ENCODE data around the gene LRRC3.

The LRRC3 gene

DNA sequence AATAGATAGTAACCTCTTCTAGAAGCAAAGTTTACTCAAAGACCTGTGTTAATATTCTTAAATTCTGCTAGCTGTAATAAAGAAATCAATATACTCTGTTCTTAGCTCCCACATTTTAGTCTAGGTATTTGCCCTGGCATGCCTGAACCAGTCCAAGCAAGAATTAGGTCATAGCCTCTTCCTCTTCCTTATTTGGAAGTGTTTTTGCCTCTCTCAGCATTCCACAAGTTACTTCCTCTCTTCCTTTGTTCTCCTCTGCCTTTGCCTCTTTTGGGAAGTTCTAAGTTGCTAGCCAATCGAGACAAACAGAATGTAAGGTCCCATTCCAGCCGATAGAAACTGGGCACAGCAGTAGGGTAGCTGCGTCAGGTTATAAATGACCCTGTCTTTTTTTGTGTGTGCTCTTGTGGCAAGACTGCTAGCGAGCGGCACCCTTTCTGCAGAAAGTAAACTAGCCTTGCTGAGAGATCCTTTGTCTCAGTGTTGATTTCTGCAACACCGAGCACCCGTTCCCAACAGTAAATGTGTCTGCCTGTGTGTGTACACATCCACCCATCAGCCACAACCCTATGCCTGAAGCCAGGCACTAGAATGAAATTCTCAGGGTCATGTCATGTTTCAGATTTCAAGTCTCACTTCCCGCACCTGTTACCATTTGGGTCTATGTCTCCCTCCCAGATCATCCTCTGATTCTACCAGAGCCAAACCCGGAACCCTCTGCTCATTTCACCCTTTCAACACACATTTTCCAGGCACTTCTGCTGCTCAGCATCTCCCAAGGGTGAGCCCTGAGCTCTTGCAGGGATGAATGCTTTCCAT, 37.5 kb downstream of the LRRC3 start:
- no peak for DNase-seq (ENCODE audit: low spot score in 2 of 2)
- Histone ChIP-seq H3K9me3 (peaks cover 8% of the 10 kb centered on the region; the same call in 1 of the 2 replicates), H3K27me3 (ENCODE audit: low read depth) (no peaks in the 10 kb centered on the region; the same call in 1 of the 2 replicates), H3K4me1 (no peaks in the 10 kb centered on the region), H3K36me3 (replicated peaks) (no peaks in the 10 kb centered on the region), H3K4me3 (no peak overlapping the region)
- in situ Hi-C loops (cut with MboI; ENCODE audit: low sequenced_read_pairs), result no loop called here

DNA sequence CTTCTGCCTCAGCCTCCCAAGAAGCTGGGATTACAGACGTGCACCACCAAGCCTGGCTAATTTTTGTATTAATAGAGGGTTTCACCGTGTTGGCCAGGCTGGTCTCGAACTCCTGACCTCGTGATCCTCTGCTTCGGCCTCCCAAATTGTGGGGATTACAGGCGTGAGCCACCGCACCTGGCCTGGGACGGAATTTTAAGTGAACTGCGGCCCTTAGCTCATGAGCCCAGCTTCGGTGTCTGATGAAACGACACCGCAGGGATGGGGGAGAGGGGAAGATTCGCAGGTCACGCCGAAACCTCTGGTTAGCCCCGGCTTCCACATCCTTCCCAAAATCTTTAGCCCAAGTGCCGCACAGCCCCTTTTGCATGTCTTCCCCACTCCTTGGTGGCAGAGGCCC, 39.1 kb downstream of the LRRC3 start:
- Histone ChIP-seq H3K4me3 (no peak overlapping the region), H3K36me3 (replicated peaks) (no peaks in the 10 kb centered on the region), H3K4me1 (no peaks in the 10 kb centered on the region), H3K9me3 (peaks cover 8% of the 10 kb centered on the region; the same call in 1 of the 2 replicates), H3K27me3 (ENCODE audit: low read depth) (peaks cover 2% of the 10 kb centered on the region)
- in situ Hi-C loops (cut with MboI; ENCODE audit: low sequenced_read_pairs), result no loop called here
- DNase-seq (ENCODE audit: low spot score in 2 of 2), result no peak

DNA sequence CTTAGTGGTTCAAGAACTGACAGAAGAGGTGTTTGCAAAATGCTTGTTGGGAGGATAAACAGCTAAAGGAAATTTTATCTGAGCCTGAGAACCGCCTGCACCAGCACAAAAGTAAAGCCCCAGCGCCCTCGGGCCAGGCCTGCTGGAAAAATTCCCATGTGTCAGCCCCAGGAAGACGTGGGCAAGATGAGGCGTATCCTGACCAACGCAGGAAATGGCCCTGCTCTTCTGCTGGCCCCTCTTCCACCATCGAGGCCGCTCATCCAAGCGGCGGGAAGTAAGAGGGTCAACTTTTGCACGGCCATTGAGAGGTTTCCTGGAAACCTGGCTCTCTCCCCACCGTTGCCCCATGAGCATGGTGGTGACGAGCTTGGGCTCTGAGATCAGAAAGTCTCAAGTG, 39.6 kb downstream of the LRRC3 start:
- Histone ChIP-seq H3K4me1 (no peaks in the 10 kb centered on the region), H3K4me3 (no peak overlapping the region), H3K36me3 (replicated peaks) (no peaks in the 10 kb centered on the region), H3K27me3 (ENCODE audit: low read depth) (peaks cover 2% of the 10 kb centered on the region), H3K9me3 (peaks cover 8% of the 10 kb centered on the region; the same call in 1 of the 2 replicates)
- DNase-seq (ENCODE audit: low spot score in 2 of 2), result no peak
- in situ Hi-C loops (cut with MboI; ENCODE audit: low sequenced_read_pairs), result no loop called here

DNA sequence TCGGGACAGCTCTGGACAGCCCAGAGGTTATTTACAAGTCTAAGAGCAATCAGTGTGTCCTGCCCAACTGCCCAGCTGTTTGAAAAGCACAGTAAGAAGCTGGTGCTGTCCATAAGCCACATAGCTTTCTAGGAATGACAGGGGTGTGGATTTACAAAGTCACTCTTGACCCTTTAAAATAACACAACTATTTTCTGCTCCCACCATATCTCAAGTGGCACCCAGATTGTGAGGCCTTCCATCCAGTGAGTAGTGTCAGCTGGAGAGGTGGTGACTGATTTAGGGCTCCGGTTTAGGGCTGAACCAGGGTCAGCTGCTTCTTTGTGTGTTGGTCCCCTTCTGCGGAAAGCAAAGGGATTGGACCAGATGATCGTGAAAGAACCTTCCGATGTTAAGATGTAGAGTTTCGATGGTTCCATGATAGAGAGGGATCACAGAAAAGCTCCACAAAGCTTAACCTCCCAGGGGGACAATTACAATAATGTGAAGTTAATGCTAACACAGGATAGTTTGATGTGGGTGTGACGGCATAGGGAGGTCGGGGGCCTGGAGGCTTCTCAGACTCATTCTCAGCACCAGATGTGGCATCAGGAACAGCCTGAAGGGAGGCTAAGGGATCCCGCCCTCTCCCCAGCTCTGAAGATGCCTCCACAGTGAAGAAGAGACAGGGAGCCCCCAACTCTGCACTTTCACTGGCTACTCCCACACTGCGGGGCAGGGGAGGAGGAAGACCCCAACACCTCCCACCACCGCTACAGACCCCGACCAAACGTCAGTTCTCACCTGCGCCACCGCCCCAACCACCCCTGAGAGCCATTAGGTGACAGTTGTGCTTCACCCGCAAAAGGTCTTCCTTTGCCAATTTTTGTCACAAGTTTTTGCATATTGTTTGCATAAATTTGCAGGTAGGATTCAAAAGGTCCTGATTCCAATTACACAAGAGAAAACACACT, 40.6 kb downstream of the LRRC3 start:
- peaks cover 7% of the 10 kb centered on the region for H3K27me3 ChIP-seq (ENCODE audit: low read depth)
- no peaks in the 10 kb centered on the region for H3K4me1 ChIP-seq
- H3K9me3 ChIP-seq, result peaks cover 8% of the 10 kb centered on the region; the same call in 1 of the 2 replicates
- in situ Hi-C loops (cut with MboI; ENCODE audit: low sequenced_read_pairs), result no loop called here
- no peaks in the 10 kb centered on the region for H3K36me3 ChIP-seq (replicated peaks)
- no peak for DNase-seq (ENCODE audit: low spot score in 2 of 2)
- H3K4me3 ChIP-seq, result no peak overlapping the region

DNA sequence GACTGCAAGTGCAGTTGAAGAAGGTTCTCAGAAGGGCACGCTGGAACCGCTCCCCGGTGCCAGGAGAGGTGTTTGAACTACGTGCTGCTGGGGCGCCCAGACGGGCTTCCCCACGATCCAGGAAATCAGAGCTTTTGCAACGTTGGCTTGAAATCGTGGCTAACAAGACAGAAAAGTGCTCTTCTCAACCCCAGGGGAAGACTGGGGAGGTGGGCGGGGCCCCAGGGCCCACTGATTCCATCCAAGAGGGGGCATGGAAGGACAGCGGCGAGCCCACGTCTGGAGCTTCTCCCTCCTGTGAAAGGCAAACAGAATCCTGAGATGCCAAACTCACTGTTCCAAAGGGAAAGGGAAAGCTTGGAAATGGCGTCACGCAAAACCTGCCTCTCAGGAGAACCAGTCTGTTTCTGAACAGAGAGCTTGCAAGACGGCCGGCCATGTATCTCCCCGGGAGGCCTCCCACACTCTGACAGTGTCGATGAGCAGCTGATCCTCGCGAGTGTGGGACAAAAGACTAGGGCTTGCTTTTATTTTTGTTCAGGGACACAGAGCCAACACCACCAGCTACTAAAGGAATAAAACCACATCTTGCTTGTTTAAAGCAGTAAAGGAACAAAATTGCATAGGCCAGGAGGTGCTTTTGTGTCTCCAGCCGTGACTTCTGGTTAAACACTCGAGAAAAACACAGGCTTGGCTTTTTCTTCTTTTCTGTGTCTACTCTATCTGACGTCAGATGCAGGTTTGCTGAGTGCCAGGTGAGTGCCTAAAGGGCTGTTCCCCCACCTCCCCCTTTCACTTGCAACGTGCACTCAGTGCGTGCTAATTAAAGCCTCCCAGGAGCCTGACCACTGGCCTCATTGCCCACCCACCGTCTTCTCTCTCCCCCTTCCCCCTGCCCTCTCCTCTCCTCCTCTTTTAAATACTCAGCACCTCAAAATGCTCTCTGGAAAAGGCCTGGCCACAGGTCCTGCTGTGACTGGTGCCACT, 41.5 kb downstream of the LRRC3 start:
- H3K27me3 ChIP-seq (ENCODE audit: low read depth), result peaks cover 7% of the 10 kb centered on the region
- H3K36me3 ChIP-seq (replicated peaks), result no peaks in the 10 kb centered on the region
- H3K4me3 ChIP-seq, result no peak overlapping the region
- in situ Hi-C loops (cut with MboI; ENCODE audit: low sequenced_read_pairs), result no loop called here
- no peak for DNase-seq (ENCODE audit: low spot score in 2 of 2)
- peaks cover 8% of the 10 kb centered on the region; the same call in 1 of the 2 replicates for H3K9me3 ChIP-seq
- no peaks in the 10 kb centered on the region for H3K4me1 ChIP-seq

DNA sequence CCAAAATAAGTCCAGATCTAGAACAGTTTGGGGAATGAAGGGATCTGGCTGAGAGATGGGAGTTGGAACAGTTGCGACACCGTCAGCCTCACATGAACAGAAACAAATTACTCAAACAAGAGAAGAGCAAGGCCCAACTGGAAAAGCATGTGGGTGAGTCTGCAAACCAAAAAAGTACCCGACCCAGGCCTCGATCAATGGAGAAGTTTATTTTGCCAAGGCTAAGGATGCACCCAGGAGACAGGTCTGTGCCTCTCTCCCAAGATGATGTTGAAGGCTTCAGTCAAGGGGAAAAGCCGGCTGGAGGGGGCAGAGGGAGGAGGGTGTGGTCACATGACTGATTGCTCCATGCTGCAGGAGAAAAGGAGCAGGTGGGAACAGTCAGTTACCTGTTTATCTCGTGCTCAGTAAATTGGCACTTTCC, 42.4 kb downstream of the LRRC3 start:
- Histone ChIP-seq H3K9me3 (peaks cover 5% of the 10 kb centered on the region; the same call in 1 of the 2 replicates), H3K4me1 (no peaks in the 10 kb centered on the region), H3K27me3 (ENCODE audit: low read depth) (peaks cover 7% of the 10 kb centered on the region), H3K4me3 (no peak overlapping the region), H3K36me3 (replicated peaks) (no peaks in the 10 kb centered on the region)
- in situ Hi-C loops (cut with MboI; ENCODE audit: low sequenced_read_pairs), result no loop called here
- no peak for DNase-seq (ENCODE audit: low spot score in 2 of 2)

DNA sequence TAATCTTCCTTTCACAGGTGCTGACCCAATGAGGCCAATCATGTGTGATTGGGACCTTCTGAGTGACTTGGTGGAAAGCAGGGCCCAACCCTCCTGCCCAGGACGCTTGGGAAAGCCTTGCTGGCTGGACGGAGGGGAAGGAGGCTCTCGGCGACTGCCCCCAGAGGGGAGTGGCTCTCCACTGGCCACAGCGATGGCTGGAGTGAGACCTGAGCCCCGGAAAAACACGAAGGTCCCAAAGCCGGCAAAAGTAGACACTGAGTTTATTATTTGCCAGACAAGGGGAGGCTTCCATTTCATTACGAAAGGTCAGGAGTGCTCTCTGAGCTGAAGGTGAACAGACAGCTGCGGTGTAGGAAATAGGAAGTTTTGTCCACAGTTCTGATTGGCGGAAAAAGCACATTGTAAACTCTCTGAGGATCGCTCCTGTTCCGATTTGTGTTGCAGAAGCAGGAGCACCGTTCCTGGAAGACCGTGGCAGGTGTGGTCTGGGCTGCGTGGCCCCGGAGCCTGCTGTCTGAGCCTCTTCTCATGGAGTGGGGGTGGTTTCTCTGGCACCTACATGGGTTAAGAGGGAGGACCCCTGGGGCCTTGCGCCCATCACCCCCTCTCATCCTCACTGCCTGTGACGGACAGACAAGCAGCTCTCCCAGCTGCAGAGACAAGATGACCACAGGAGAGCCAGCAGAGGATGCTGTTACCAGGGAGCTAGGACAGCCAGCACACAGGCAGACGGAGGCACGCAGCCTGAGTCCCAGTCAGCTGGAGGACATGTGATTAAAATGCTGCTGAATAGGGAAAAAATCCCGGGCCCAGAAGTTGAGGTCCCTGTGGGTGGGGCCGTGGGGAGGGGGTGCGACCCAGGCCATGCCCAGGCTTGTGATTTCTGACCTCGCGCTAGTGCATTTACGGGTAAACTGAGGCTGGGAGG, 43.2 kb downstream of the LRRC3 start:
- Histone ChIP-seq H3K27me3 (ENCODE audit: low read depth) (peaks cover 7% of the 10 kb centered on the region), H3K4me1 (no peaks in the 10 kb centered on the region), H3K9me3 (no peaks in the 10 kb centered on the region), H3K4me3 (no peak overlapping the region), H3K36me3 (replicated peaks) (no peaks in the 10 kb centered on the region)
- DNase-seq (ENCODE audit: low spot score in 2 of 2), result no peak
- in situ Hi-C loops (cut with MboI; ENCODE audit: low sequenced_read_pairs), result no loop called here

DNA sequence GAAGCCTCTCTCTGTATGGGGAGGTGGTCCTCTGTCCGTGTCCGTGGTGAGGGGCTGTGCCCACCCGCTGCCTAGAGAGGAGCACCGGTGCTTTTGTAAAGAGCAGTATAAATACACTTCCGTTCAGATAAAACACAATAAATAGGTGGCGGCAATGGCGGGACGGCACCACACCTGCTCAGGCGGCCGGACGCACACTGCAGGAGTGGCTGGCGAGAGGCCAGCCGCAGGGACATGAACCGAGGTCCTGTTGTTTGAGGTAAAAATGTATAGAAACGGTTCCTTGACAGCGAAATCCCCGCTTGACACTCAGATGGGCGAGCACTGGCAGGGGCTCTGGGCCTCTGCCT, 43.9 kb downstream of the LRRC3 start:
- H3K4me3 ChIP-seq, result no peak overlapping the region
- H3K4me1 ChIP-seq, result no peaks in the 10 kb centered on the region
- in situ Hi-C loops (cut with MboI; ENCODE audit: low sequenced_read_pairs), result no loop called here
- H3K27me3 ChIP-seq (ENCODE audit: low read depth), result peaks cover 7% of the 10 kb centered on the region
- no peaks in the 10 kb centered on the region for H3K36me3 ChIP-seq (replicated peaks)
- H3K9me3 ChIP-seq, result no peaks in the 10 kb centered on the region
- no peak for DNase-seq (ENCODE audit: low spot score in 2 of 2)

DNA sequence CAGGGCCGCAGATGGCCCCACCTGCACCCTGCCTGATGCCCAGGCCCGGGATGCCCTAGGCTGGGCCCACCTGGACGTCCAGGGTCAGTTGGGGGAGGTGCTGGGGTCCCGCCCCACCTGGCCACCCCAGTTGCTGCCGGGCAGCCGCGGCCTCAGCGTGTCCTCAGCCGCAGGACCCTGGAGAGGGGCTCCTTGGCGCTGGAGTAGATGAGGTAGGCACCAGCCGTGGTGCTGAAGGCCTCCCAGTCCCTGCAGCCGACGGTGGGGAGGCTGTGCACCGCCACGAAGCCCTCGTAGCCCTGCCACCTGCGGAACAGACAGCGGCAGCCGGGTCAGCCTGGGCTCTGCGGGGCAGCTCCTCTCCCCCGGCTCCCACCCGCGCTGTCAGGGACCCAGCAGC, 44.3 kb downstream of the LRRC3 start:
- H3K27me3 ChIP-seq (ENCODE audit: low read depth), result peaks cover 7% of the 10 kb centered on the region
- no peaks in the 10 kb centered on the region for H3K4me1 ChIP-seq
- no peaks in the 10 kb centered on the region for H3K36me3 ChIP-seq (replicated peaks)
- DNase-seq (ENCODE audit: low spot score in 2 of 2), result no peak
- H3K9me3 ChIP-seq, result no peaks in the 10 kb centered on the region
- in situ Hi-C loops (cut with MboI; ENCODE audit: low sequenced_read_pairs), result no loop called here
- no peak overlapping the region for H3K4me3 ChIP-seq

DNA sequence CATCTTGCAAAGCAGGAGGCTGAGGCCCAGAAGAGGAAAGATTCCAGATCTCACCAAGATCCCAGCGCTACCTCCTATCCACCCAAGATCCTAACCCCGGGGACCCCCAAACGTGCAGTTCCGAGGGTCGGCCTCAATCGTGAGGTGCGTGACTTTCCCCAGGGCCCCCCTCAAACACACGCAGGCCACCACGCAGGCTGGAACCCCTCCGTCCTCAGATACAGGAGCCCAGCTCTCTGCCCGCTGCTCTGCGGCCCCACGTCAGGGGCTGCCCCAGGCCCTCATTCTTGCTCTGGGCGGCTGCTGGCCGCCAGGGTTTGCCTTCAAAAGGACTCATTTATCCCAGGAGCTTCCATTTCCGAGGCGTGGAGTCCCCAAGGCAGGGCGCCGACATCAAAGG, 44.8 kb downstream of the LRRC3 start:
- no peak for DNase-seq (ENCODE audit: low spot score in 2 of 2)
- in situ Hi-C loops (cut with MboI; ENCODE audit: low sequenced_read_pairs), result no loop called here
- Histone ChIP-seq H3K4me1 (no peaks in the 10 kb centered on the region), H3K27me3 (ENCODE audit: low read depth) (peaks cover 7% of the 10 kb centered on the region), H3K36me3 (replicated peaks) (no peaks in the 10 kb centered on the region), H3K4me3 (no peak overlapping the region), H3K9me3 (no peaks in the 10 kb centered on the region)

DNA sequence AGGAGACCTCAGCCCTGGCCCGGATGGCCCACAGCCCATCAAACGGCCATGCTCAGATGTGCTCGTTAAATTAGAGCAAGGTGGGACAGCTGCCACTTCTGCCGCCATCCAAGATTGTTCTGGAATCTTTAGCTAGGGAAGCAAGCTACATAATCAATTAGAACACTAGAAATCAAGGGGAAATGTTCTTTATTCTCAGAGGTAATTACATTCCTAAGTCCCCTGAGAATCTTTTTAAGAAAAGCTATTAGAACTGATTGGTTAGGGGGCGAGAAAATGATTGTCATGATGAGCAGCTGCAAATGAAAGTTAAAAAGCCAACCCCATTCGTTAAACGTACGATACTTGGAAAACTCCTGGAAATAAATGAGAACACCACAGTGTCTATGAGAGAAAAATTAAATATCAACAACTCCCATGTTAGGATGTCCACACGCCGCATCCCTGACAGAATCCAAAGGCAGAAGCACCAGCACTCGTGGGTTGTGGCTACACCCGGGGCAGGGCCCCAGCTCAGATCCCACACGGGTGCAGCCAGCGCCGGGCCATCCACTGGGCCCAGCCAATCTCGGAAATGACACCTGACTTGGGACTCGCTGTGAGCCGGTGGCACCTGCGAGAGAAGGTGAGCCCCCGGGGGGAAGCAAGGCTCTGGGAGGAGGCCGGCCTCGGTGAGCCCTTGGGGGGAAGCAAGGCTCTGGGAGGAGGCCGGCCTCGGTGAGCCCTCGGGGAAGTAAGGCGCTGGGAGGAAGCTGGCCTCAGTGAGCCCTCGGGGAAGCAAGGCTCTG, 47.1 kb downstream of the LRRC3 start:
- Histone ChIP-seq H3K36me3 (replicated peaks) (no peaks in the 10 kb centered on the region), H3K27me3 (ENCODE audit: low read depth) (peaks cover 7% of the 10 kb centered on the region; the same call in 1 of the 2 replicates), H3K4me3 (no peak overlapping the region), H3K9me3 (no peaks in the 10 kb centered on the region), H3K4me1 (no peaks in the 10 kb centered on the region)
- no peak for DNase-seq (ENCODE audit: low spot score in 2 of 2)
- in situ Hi-C loops (cut with MboI; ENCODE audit: low sequenced_read_pairs), result no loop called here
